Right atrium auricular region (tissue), 2 donors: Measurements from ENCODE around the gene CSMD2. TPM values are rescaled to one million over a fixed set of nuclear protein-coding genes. Genes with fewer than 3 reads are reported as not detected.

Experiments used
- DNase-seq: peaks from one replicate; pipeline ENCODE4 v3.0.0-alpha.2; 2019; ENCODE audit warnings: low spot score
- H3K27ac ChIP-seq, 2 donors: fragments of 200-600 bp; sonication (generic); 1 replicate in 1 of 2; 2 replicates in 1 of 2; pipeline ENCODE4 v1.5.1; 2016 to 2019
- H3K27me3 ChIP-seq, 2 donors: fragments of 200-600 bp; sonication (generic); one replicate each; pipeline versions ENCODE4 v1.5.1 to v1.6.0; 2017 to 2019
- H3K36me3 ChIP-seq: fragments of 200-600 bp; sonication (generic); one replicate; pipeline ENCODE4 v1.5.1; 2016
- H3K4me1 ChIP-seq, 2 donors: fragments of 200-600 bp; sonication (generic); one replicate each; pipeline versions ENCODE4 v1.5.1 to v1.6.0; 2017 to 2019
- H3K4me3 ChIP-seq, 2 donors: fragments of 200-600 bp; sonication (generic); 1 replicate in 1 of 2; 2 replicates in 1 of 2; pipeline ENCODE4 v1.5.1; 2017 to 2019; ENCODE audit warnings: mild to moderate bottlenecking in 1 of 2, moderate library complexity in 1 of 2
- H3K9me3 ChIP-seq, 2 donors: fragments of 200-600 bp; sonication (generic); one replicate each; pipeline ENCODE4 v1.5.1; 2019
- total RNA-seq, 2 donors: library from RNA; depleted of rRNA; stranded (reverse); fragments of >200 nt; gene quantifications; one replicate each; pipeline ENCODE4 v1.1.0, GENCODE V29; 2016
- TF ChIP-seq, protein P1 (sequence below), 2 donors: fragments of 200-600 bp; sonication (generic); IDR thresholded peaks; one replicate each; pipeline ENCODE4 v1.5.1; 2019; ENCODE audit warnings: antibody characterized with exemption in 2 of 2

The CSMD2 gene
- total RNA-seq, 2 donors from 2014 or later = 0.39 to 0.44 TPM

DNA sequence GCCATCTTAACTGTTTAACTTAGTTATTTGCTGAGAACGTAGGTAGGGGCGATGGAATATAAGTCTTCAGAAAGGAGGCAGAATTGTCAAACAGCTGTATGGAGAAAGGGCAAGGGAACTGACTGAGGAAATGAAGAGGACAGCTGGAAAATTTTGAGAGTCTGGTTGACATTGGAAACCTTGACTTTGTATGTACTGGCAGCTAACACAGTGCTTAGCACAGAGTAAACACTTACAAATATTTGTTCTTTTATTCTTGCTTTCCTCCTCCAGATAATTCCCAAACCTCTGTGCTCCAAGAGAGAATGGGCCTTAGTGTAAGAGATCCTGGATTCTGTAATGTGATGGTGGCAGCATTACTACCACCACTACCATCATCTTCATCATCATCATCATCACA, 601.3 kb downstream of the CSMD2 start:
- no peaks in the 10 kb centered on the region for H3K9me3 ChIP-seq
- H3K27me3 ChIP-seq = no peaks in the 10 kb centered on the region
- TF ChIP-seq, protein P1, sequence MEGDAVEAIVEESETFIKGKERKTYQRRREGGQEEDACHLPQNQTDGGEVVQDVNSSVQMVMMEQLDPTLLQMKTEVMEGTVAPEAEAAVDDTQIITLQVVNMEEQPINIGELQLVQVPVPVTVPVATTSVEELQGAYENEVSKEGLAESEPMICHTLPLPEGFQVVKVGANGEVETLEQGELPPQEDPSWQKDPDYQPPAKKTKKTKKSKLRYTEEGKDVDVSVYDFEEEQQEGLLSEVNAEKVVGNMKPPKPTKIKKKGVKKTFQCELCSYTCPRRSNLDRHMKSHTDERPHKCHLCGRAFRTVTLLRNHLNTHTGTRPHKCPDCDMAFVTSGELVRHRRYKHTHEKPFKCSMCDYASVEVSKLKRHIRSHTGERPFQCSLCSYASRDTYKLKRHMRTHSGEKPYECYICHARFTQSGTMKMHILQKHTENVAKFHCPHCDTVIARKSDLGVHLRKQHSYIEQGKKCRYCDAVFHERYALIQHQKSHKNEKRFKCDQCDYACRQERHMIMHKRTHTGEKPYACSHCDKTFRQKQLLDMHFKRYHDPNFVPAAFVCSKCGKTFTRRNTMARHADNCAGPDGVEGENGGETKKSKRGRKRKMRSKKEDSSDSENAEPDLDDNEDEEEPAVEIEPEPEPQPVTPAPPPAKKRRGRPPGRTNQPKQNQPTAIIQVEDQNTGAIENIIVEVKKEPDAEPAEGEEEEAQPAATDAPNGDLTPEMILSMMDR (IDR thresholded peaks at IDR 0.05) = no peak
- H3K27ac ChIP-seq = no peak overlapping the region
- H3K4me1 ChIP-seq = no peaks in the 10 kb centered on the region
- no peak overlapping the region for H3K4me3 ChIP-seq
- no peak for DNase-seq
- no peaks in the 10 kb centered on the region for H3K36me3 ChIP-seq

GRCh38 chr1:33562563-33562962, 602.5 kb downstream of the CSMD2 start:
- Histone ChIP-seq H3K9me3 (no peaks in the 10 kb centered on the region), H3K4me3 (no peak overlapping the region), H3K27me3 (no peaks in the 10 kb centered on the region), H3K36me3 (no peaks in the 10 kb centered on the region), H3K27ac (no peak overlapping the region), H3K4me1 (no peaks in the 10 kb centered on the region)
- DNase-seq = no peak
- TF ChIP-seq, protein P1 (IDR thresholded peaks at IDR 0.05) = no peak

GRCh38 chr1:33561576-33561975, 603.5 kb downstream of the CSMD2 start:
- H3K4me1 ChIP-seq = no peaks in the 10 kb centered on the region
- DNase-seq = no peak
- no peaks in the 10 kb centered on the region for H3K27me3 ChIP-seq
- H3K9me3 ChIP-seq = no peaks in the 10 kb centered on the region
- H3K4me3 ChIP-seq = no peak overlapping the region
- TF ChIP-seq, protein P1 (IDR thresholded peaks at IDR 0.05) = no peak
- H3K36me3 ChIP-seq = no peaks in the 10 kb centered on the region
- H3K27ac ChIP-seq = no peak overlapping the region

DNA sequence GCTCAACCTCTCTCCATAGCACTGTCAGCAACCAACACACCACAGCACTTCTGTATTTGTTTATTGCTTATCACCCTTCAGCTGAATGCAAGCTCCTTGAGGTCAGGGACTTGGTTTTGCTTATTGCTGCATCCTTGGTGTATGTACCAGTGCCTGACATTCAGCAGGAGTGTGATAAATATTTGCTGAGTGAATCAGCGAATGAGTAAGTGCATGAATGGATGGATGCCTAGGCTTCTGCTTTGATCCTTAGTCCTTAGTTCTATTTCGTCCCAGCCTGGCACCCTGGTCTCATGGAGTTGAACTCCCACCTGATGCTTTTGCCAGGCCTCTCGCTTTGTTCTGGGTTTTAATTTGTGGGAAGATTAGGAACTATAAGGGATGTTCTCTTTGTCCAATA, 604.4 kb downstream of the CSMD2 start:
- no peak overlapping the region for H3K4me3 ChIP-seq
- TF ChIP-seq, protein P1 (IDR thresholded peaks at IDR 0.05) = no peak
- no peak for DNase-seq
- no peak overlapping the region for H3K27ac ChIP-seq
- no peaks in the 10 kb centered on the region for H3K4me1 ChIP-seq
- no peaks in the 10 kb centered on the region for H3K36me3 ChIP-seq
- H3K9me3 ChIP-seq = no peaks in the 10 kb centered on the region
- H3K27me3 ChIP-seq = no peaks in the 10 kb centered on the region

- H3K27me3 ChIP-seq = no peaks in the 10 kb centered on the region
- TF ChIP-seq, protein P1 (IDR thresholded peaks at IDR 0.05) = no peak
- no peak overlapping the region for H3K27ac ChIP-seq
- no peak for DNase-seq
- H3K9me3 ChIP-seq = peaks cover 0 to 10% of the 10 kb centered on the region in 2 donors
- no peaks in the 10 kb centered on the region for H3K4me1 ChIP-seq
- H3K36me3 ChIP-seq = no peaks in the 10 kb centered on the region
- H3K4me3 ChIP-seq = no peak overlapping the region
Observed at GRCh38 chr1:33548721-33549120, 616.3 kb downstream of the CSMD2 start.

- TF ChIP-seq, protein P1 (IDR thresholded peaks at IDR 0.05) = no peak
- Histone ChIP-seq H3K27ac (no peak overlapping the region), H3K9me3 (peaks cover 0 to 10% of the 10 kb centered on the region in 2 donors), H3K4me3 (no peak overlapping the region), H3K36me3 (no peaks in the 10 kb centered on the region), H3K27me3 (no peaks in the 10 kb centered on the region), H3K4me1 (no peaks in the 10 kb centered on the region)
- DNase-seq = no peak
Observed at GRCh38 chr1:33548319-33548718, 616.7 kb downstream of the CSMD2 start.
